Adipocyte (in vitro differentiated cells): Measurements from ENCODE around the gene C9orf43.
A peak's percentile ranks its signal among the peaks of the same experiment; 100 is the strongest.
"Not testable (repeated sequence)": the region's sequence is repeated elsewhere in the genome, so short reads cannot be mapped to it uniquely, and the experiment has no call there.

Source experiments
- DNase-seq: peaks from one replicate; pipeline ENCODE4 v3.0.0-alpha.2; 2015; ENCODE audit warnings: low read depth
- H3K27me3 ChIP-seq: replicated peaks from 2 replicates; pipeline ENCODE4 v1.7.0; 2013; ENCODE audit warnings: mild to moderate bottlenecking, low read length, moderate library complexity; ENCODE audit not compliant: control insufficient read depth, insufficient read depth
- H3K36me3 ChIP-seq: 2 replicates; pipeline ENCODE4 v1.7.0; 2013; ENCODE audit warnings: low read length, mild to moderate bottlenecking, moderate library complexity; ENCODE audit not compliant: control insufficient read depth, insufficient read depth, severe bottlenecking
- H3K4me1 ChIP-seq: 2 replicates; pipeline ENCODE4 v1.7.0; 2013; ENCODE audit warnings: mild to moderate bottlenecking, low read length, moderate library complexity; ENCODE audit not compliant: control insufficient read depth, insufficient read depth
- H3K4me3 ChIP-seq: 2 replicates; pipeline ENCODE4 v1.7.0; 2013; ENCODE audit warnings: mild to moderate bottlenecking, low read length, moderate library complexity
- H3K9ac ChIP-seq: 2 replicates; pipeline ENCODE4 v1.7.0; 2013; ENCODE audit warnings: mild to moderate bottlenecking, low read length, moderate library complexity
- H3K9me3 ChIP-seq: 2 replicates; pipeline ENCODE4 v1.7.0; 2013; ENCODE audit warnings: mild to moderate bottlenecking, low read length, moderate library complexity; ENCODE audit not compliant: control insufficient read depth

C9orf43 gene

DNA sequence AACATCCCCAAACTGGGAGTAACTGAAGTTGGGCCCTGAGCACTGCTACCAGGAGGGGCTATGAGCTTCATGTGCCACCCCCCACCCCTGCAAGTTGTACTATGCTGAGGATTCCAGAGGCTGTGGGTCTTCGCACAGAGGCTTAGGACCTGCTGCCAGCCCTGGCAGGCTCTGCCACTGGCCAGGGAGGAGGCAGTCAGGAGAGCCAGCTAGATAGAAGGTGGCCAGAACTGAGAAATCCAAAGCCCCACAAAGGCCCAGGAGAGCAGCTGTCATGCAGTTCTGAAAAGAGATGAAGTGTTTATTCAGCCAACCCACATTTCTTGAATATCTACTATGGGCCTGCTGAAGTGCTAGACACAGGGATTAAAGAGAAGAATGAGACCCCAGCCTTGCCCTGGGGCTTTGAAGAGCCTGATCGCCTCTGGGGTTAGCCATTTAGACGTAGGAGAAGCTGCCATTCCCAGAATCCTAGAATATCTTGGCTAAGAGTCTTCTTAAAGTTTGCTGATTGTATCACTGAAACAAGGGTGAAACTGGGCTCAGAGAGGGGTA lies 10.8 kb upstream of the C9orf43 start:
- Histone ChIP-seq H3K4me3 (peak overlapping the region; percentile 95), H3K9me3 (no peaks in the 10 kb centered on the region), H3K27me3 (no peaks in the 10 kb centered on the region), H3K36me3 (no peaks in the 10 kb centered on the region), H3K4me1 (peaks cover 38% of the 10 kb centered on the region), H3K9ac (peak overlapping the region; percentile 89)
- DNase-seq: no peak

- Histone ChIP-seq H3K4me1 (peaks cover 38% of the 10 kb centered on the region), H3K27me3 (no peaks in the 10 kb centered on the region), H3K9ac (peak within 1 kb of the TSS; percentile 89), H3K9me3 (no peaks in the 10 kb centered on the region), H3K4me3 (peak within 1 kb of the TSS; percentile 95), H3K36me3 (no peaks in the 10 kb centered on the region)
- peak; percentile 100 for DNase-seq
Observed at GRCh38 chr9:113401027-113401792, 9.3 kb upstream of the C9orf43 start, which contains the start of gene ALAD. ALAD (minus strand) TSS chr9:113401284; CDS start chr9:113393559, 7,725 bp downstream.

DNA sequence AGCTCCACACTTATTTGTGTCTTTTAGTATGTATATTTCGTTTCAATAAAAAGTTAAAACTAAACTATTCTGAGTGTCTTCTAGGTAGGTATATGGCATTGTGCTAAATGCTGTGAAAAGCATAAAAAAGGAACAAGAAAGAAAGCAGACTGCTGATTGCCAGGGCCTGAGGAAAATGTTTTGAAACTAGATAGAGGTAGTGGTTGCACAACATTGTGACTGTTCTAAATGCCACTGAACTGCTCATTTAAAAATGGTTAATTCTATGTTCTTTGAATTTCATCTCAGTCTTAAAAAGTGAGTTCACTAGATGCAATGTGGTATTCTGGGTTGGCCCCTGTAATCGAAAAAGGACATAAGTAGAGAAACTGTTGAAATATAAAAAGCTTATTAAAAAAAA lies 6.9 kb upstream of the C9orf43 start:
- peaks cover 28% of the 10 kb centered on the region for H3K4me1 ChIP-seq
- peak overlapping the region; percentile 55 for H3K9ac ChIP-seq
- DNase-seq: peak; percentile 45
- no peak overlapping the region for H3K4me3 ChIP-seq
- peaks cover 13% of the 10 kb centered on the region for H3K36me3 ChIP-seq
- no peaks in the 10 kb centered on the region for H3K9me3 ChIP-seq
- no peaks in the 10 kb centered on the region for H3K27me3 ChIP-seq

- not testable (repeated sequence) for H3K9ac ChIP-seq, H3K4me3 ChIP-seq, H3K27me3 ChIP-seq, H3K9me3 ChIP-seq, DNase-seq
- Histone ChIP-seq H3K4me1 (peaks cover 20% of the 10 kb centered on the region), H3K36me3 (peaks cover 15% of the 10 kb centered on the region)
Observed at GRCh38 chr9:113406353-113406752, 4.2 kb upstream of the C9orf43 start.

DNA sequence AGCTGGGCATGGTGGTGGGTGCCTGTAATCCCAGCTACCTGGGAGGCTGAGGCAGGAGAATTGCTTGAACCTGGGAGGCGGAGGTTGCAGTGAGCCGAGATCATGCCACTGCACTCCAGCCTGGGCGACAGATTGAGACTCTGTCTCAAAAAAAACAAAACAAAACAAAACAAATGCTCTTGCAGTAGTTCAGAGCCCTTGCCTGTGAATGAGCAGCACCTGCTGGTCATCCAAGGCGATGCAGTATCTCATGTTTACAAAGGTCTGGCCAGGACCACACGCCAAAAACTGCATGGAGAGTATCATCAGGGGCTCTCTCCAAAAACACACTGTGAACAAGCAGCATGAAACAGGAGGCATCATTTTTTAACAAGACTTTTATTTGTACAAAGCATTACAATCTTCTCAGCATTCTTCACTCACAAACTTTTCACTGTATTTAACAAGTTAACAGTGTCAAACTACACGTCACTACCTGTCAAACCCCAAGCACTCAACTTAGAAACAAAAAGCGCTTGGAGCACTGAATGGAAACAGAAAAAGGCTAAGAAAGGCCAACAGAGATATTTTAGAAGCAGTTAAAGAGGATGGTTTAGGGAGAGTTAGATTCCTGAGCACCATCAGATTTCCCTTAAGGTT lies 3.6 kb upstream of the C9orf43 start:
- not testable (repeated sequence) for H3K27me3 ChIP-seq, H3K4me3 ChIP-seq, H3K9me3 ChIP-seq, H3K9ac ChIP-seq
- H3K36me3 ChIP-seq: peaks cover 15% of the 10 kb centered on the region
- DNase-seq: peak; percentile 86
- H3K4me1 ChIP-seq: peaks cover 15% of the 10 kb centered on the region

DNA sequence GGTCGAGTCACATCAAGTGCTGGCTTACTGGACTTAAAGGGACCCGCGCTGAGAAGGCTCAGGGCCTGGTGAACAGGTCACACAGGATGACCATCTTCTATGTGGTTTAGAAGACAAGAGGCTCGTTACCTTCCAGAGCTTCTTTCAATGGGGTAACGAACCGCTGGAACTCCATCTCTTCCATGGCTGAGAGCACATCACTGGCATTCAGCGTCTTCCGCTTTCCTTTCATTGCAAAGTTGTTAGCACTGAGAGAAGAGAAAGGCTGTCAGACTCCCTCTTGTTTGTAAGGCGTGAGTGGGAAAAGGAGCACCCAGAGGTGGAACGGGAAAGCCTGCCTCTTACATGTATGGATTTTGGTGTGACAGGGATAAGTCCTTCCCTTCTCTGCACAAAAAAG lies 1.1 kb upstream of the C9orf43 start:
- Histone ChIP-seq H3K27me3 (no peaks in the 10 kb centered on the region), H3K4me3 (peak overlapping the region; percentile 93), H3K9me3 (no peaks in the 10 kb centered on the region), H3K9ac (peak overlapping the region; percentile 97), H3K4me1 (peaks cover 6% of the 10 kb centered on the region), H3K36me3 (peaks cover 15% of the 10 kb centered on the region)
- peak; percentile 28 for DNase-seq

- Histone ChIP-seq H3K9ac (peak overlapping the region; percentile 97), H3K4me3 (peak overlapping the region; percentile 93), H3K9me3 (no peaks in the 10 kb centered on the region), H3K4me1 (peaks cover 6% of the 10 kb centered on the region), H3K36me3 (peaks cover 15% of the 10 kb centered on the region), H3K27me3 (no peaks in the 10 kb centered on the region)
- no peak for DNase-seq
Observed at GRCh38 chr9:113409883-113410206, 702 bp upstream of the C9orf43 start.

- DNase-seq: no peak
- Histone ChIP-seq H3K36me3 (no peaks in the 10 kb centered on the region), H3K9me3 (no peaks in the 10 kb centered on the region), H3K4me3 (no peak overlapping the region), H3K9ac (no peak overlapping the region), H3K27me3 (no peaks in the 10 kb centered on the region), H3K4me1 (no peaks in the 10 kb centered on the region)
Observed at GRCh38 chr9:113416149-113416721, 5.7 kb downstream of the C9orf43 start.

DNA sequence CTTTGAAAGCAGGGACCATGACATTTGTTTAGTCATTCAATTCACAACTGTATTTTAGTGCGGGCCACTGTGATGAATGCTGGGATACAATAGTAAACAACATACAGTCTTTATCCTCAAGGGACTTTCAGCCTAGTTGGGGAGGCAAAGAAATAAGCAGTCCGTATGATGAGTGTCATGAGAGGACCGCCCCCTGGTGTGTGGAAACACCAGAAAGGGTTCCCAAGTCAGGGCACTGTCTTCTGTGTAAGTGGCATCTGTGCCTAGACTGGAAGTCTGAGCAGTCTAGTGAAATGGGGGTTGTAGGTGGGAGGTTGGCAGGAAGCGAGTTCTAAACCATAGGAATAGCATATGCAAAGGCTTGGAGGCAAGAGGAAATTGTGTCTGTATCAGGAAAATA lies 6.8 kb downstream of the C9orf43 start:
- H3K9me3 ChIP-seq: no peaks in the 10 kb centered on the region
- H3K4me1 ChIP-seq: no peaks in the 10 kb centered on the region
- no peaks in the 10 kb centered on the region for H3K36me3 ChIP-seq
- H3K4me3 ChIP-seq: no peak overlapping the region
- no peaks in the 10 kb centered on the region for H3K27me3 ChIP-seq
- no peak overlapping the region for H3K9ac ChIP-seq
- DNase-seq: no peak

DNA sequence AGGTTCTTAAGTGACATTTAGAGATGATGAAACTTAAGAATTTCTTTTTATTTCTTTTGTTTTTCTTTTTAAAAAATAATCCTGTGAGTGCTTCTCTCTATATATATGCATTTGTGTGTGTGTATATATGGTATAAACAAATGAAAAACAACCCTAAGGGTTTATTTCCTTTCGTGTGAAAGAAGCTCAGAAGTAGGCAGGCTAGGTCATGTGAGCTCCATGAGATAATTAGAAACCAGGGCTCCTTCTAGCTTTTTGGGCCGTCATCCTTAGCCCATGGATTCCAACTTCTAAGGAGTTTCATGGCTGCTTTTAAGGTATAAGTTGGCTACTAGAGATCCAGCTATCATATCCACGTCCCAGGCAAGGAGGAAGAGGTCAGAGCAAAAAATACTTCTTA lies 11.2 kb downstream of the C9orf43 start:
- Histone ChIP-seq H3K27me3 (peaks cover 4% of the 10 kb centered on the region), H3K36me3 (no peaks in the 10 kb centered on the region), H3K9ac (no peak overlapping the region), H3K4me3 (no peak overlapping the region), H3K4me1 (no peaks in the 10 kb centered on the region), H3K9me3 (no peaks in the 10 kb centered on the region)
- DNase-seq: no peak

DNA sequence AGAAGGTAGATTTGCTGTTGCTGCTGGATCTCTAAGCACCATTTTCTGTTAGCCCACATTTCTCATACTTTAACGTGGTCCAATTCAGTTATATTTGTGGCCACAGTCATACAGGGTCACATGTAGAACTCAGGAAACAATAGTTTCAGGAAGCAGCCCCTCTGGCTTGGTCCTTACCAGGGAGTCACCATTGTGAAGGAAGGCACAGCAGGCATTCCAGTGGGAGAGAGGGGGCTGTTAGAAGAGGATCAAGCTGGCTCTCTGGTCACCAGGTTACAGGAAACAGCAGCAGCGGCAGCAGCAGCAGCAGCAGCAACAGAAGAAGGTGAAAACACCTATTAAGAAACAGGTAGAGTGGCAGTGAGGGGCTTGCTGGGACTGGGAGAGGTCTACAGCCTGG lies 14.5 kb downstream of the C9orf43 start:
- Histone ChIP-seq H3K4me3 (no peak overlapping the region), H3K36me3 (no peaks in the 10 kb centered on the region), H3K27me3 (peaks cover 4% of the 10 kb centered on the region), H3K9ac (no peak overlapping the region), H3K4me1 (peaks cover 14% of the 10 kb centered on the region), H3K9me3 (no peaks in the 10 kb centered on the region)
- no peak for DNase-seq
